ENCODE data around the gene DSE.
"Not testable (repeated sequence)": the region's sequence is repeated elsewhere in the genome, so short reads cannot be mapped to it uniquely, and the experiment has no call there.

The DSE gene

GRCh38 chr6:116370760-116371119, at the start of gene DSE:
Gene DSE, plus strand, starts transcription at chr6:116370947. Its CDS starts 28,304 bp downstream, at chr6:116399251.
- peak within 1 kb of the TSS; percentile 50 to 84 for H3K4me3 ChIP-seq (ENCODE audit: low read depth in 1 of 2, low read length in 2 of 2)
- H3K79me2 ChIP-seq (ENCODE audit: insufficient read depth, low read length): no peaks in the 10 kb centered on the region
- peaks cover 2% of the 10 kb centered on the region; the same call in 1 of the 2 replicates for H4K20me1 ChIP-seq (ENCODE audit: insufficient read depth, low read length)
- peak within 1 kb of the TSS; percentile 100 for H3K4me2 ChIP-seq (ENCODE audit: insufficient read depth, low read length)
- peak within 1 kb of the TSS; percentile 64 for H3K9ac ChIP-seq (ENCODE audit: low read depth, low read length)
- peaks cover 17% of the 10 kb centered on the region for H3K4me1 ChIP-seq (ENCODE audit: insufficient read depth, low read length)
- H2AFZ ChIP-seq (ENCODE audit: low read depth, low read length): peak within 1 kb of the TSS; percentile 86
- DNase-seq (peak; percentile 81), ATAC-seq (ENCODE audit: insufficient read depth, low read depth) (peak; percentile 89)
- H3K9me3 ChIP-seq (ENCODE audit: insufficient read depth, low read length, severe bottlenecking): no peaks in the 10 kb centered on the region
- H3K36me3 ChIP-seq (ENCODE audit: insufficient read depth, low read length): no peaks in the 10 kb centered on the region
- peak within 1 kb of the TSS; percentile 15; the same call in 1 of the 2 replicates for H3K27ac ChIP-seq (ENCODE audit: low read length)
- peaks cover 19% of the 10 kb centered on the region for H3K27me3 ChIP-seq (ENCODE audit: insufficient read depth, low read length, poor library complexity)
- TF ChIP-seq EZH2 (IDR thresholded peaks at IDR 0.05; ENCODE audit: borderline replicate concordance, low read depth, low read length, severe bottlenecking) (no peak), CTCF (IDR thresholded peaks at IDR 0.05; ENCODE audit: borderline replicate concordance, extremely low read depth, low read length, poor library complexity, severe bottlenecking) (no peak)

GRCh38 chr6:116321933-116322332, 48.8 kb upstream of the DSE start:
- H3K27ac ChIP-seq (ENCODE audit: low read length); H3K27me3 ChIP-seq (ENCODE audit: insufficient read depth, low read length, poor library complexity); H3K9ac ChIP-seq (ENCODE audit: low read depth, low read length); H3K36me3 ChIP-seq (ENCODE audit: insufficient read depth, low read length); H3K9me3 ChIP-seq (ENCODE audit: insufficient read depth, low read length, severe bottlenecking); H2AFZ ChIP-seq (ENCODE audit: low read depth, low read length); DNase-seq; H3K4me1 ChIP-seq (ENCODE audit: insufficient read depth, low read length); H3K4me2 ChIP-seq (ENCODE audit: insufficient read depth, low read length); H3K4me3 ChIP-seq (ENCODE audit: low read depth in 1 of 2, low read length in 2 of 2); H4K20me1 ChIP-seq (ENCODE audit: insufficient read depth, low read length); H3K79me2 ChIP-seq (ENCODE audit: insufficient read depth, low read length); ATAC-seq (ENCODE audit: insufficient read depth, low read depth): not testable (repeated sequence)

GRCh38 chr6:116323863-116324262, 46.9 kb upstream of the DSE start:
- no peak overlapping the region for H3K4me3 ChIP-seq (ENCODE audit: low read depth in 1 of 2, low read length in 2 of 2)
- H3K9me3 ChIP-seq (ENCODE audit: insufficient read depth, low read length, severe bottlenecking): no peaks in the 10 kb centered on the region
- no peaks in the 10 kb centered on the region for H3K79me2 ChIP-seq (ENCODE audit: insufficient read depth, low read length)
- H3K9ac ChIP-seq (ENCODE audit: low read depth, low read length): no peak overlapping the region
- H3K27ac ChIP-seq (ENCODE audit: low read length): no peak overlapping the region
- no peaks in the 10 kb centered on the region for H3K27me3 ChIP-seq (ENCODE audit: insufficient read depth, low read length, poor library complexity)
- TF ChIP-seq EZH2 (IDR thresholded peaks at IDR 0.05; ENCODE audit: borderline replicate concordance, low read depth, low read length, severe bottlenecking): no peak
- no peak for TF ChIP-seq CTCF (IDR thresholded peaks at IDR 0.05; ENCODE audit: borderline replicate concordance, extremely low read depth, low read length, poor library complexity, severe bottlenecking)
- no peaks in the 10 kb centered on the region for H4K20me1 ChIP-seq (ENCODE audit: insufficient read depth, low read length)
- DNase-seq: no peak
- H3K4me2 ChIP-seq (ENCODE audit: insufficient read depth, low read length): no peak overlapping the region
- H3K4me1 ChIP-seq (ENCODE audit: insufficient read depth, low read length): no peaks in the 10 kb centered on the region
- H3K36me3 ChIP-seq (ENCODE audit: insufficient read depth, low read length): no peaks in the 10 kb centered on the region
- no peak overlapping the region for H2AFZ ChIP-seq (ENCODE audit: low read depth, low read length)
- ATAC-seq (ENCODE audit: insufficient read depth, low read depth): no peak

GRCh38 chr6:116325634-116326132, 45.1 kb upstream of the DSE start:
- H2AFZ ChIP-seq (ENCODE audit: low read depth, low read length); H3K9me3 ChIP-seq (ENCODE audit: insufficient read depth, low read length, severe bottlenecking); H3K27ac ChIP-seq (ENCODE audit: low read length); H3K4me2 ChIP-seq (ENCODE audit: insufficient read depth, low read length); H4K20me1 ChIP-seq (ENCODE audit: insufficient read depth, low read length); H3K36me3 ChIP-seq (ENCODE audit: insufficient read depth, low read length); ATAC-seq (ENCODE audit: insufficient read depth, low read depth); DNase-seq; H3K9ac ChIP-seq (ENCODE audit: low read depth, low read length); H3K27me3 ChIP-seq (ENCODE audit: insufficient read depth, low read length, poor library complexity); H3K79me2 ChIP-seq (ENCODE audit: insufficient read depth, low read length); H3K4me3 ChIP-seq (ENCODE audit: low read depth in 1 of 2, low read length in 2 of 2); H3K4me1 ChIP-seq (ENCODE audit: insufficient read depth, low read length): not testable (repeated sequence)
